DOHH2 (cell line): Measurements from ENCODE around the gene MAP4K3.

Experiments used
- H3F3A ChIP-seq: fragments of 200-600 bp; sonication (generic), shearing (Covaris generic); 2 replicates; pipeline ENCODE4 v1.6.0; 2016; ENCODE audit warnings: antibody characterized with exemption, mild to moderate bottlenecking; ENCODE audit not compliant: control insufficient read depth, insufficient read depth
- H3K27ac ChIP-seq: fragments of 200-600 bp; sonication (generic); 2 replicates; pipeline ENCODE4 v1.5.1; 2014; ENCODE audit warnings: low read depth, mild to moderate bottlenecking, low read length, moderate library complexity
- H3K27me3 ChIP-seq: fragments of 200-600 bp; sonication (generic); 2 replicates; pipeline ENCODE4 v1.6.1; 2014; ENCODE audit warnings: mild to moderate bottlenecking, low read length, mixed read lengths; ENCODE audit not compliant: control insufficient read depth
- H3K36me3 ChIP-seq: fragments of 200-600 bp; sonication (generic); 2 replicates; pipeline ENCODE4 v1.6.1; 2014; ENCODE audit warnings: mild to moderate bottlenecking, low read length, moderate library complexity, mixed read lengths; ENCODE audit not compliant: control insufficient read depth
- H3K4me1 ChIP-seq: fragments of 200-600 bp; sonication (generic); 2 replicates; pipeline ENCODE4 v1.6.1; 2014; ENCODE audit warnings: mild to moderate bottlenecking, low read length, mixed read lengths; ENCODE audit not compliant: control insufficient read depth
- H3K4me2 ChIP-seq: fragments of 200-600 bp; sonication (generic); 2 replicates; pipeline ENCODE4 v1.6.0; 2014; ENCODE audit warnings: mild to moderate bottlenecking, low read length, moderate library complexity
- H3K4me3 ChIP-seq: fragments of 200-600 bp; sonication (generic); 2 replicates; pipeline ENCODE4 v1.5.1; 2014; ENCODE audit warnings: mild to moderate bottlenecking, low read length, mixed read lengths
- H3K79me2 ChIP-seq: fragments of 200-600 bp; sonication (generic); 2 replicates; pipeline ENCODE4 v1.6.1; 2014; ENCODE audit warnings: mild to moderate bottlenecking, low read length, mixed read lengths; ENCODE audit not compliant: control insufficient read depth
- H3K9me2 ChIP-seq: fragments of 200-600 bp; sonication (generic); replicated peaks from 2 replicates; pipeline ENCODE4 v1.6.1; 2014; ENCODE audit warnings: mild to moderate bottlenecking, low read length, mixed read lengths; ENCODE audit not compliant: control insufficient read depth
- H3K9me3 ChIP-seq: fragments of 200-600 bp; sonication (generic); 2 replicates; pipeline ENCODE4 v1.6.1; 2014; ENCODE audit warnings: antibody characterized with exemption, low read length, mixed read lengths; ENCODE audit not compliant: control insufficient read depth, insufficient read depth
- H4K20me1 ChIP-seq: fragments of 200-600 bp; sonication (generic); 2 replicates; pipeline ENCODE4 v1.6.0; 2014; ENCODE audit warnings: low read depth, mild to moderate bottlenecking, antibody characterized with exemption, low read length, moderate library complexity; ENCODE audit not compliant: control insufficient read depth, insufficient read depth
- CTCF ChIP-seq: fragments of 200-600 bp; sonication (generic); IDR thresholded peaks from one replicate; pipeline ENCODE4 v1.5.1; 2014; ENCODE audit warnings: antibody characterized with exemption, mild to moderate bottlenecking, low read depth, low read length; ENCODE audit not compliant: poor library complexity, severe bottlenecking
- EZH2phosphoT487 ChIP-seq: fragments of 200-600 bp; sonication (generic); IDR thresholded peaks from 2 replicates; pipeline ENCODE4 v1.6.1; 2017; ENCODE audit warnings: borderline replicate concordance, mild to moderate bottlenecking, antibody characterized with exemption, low read length, moderate library complexity, mixed read lengths

Gene MAP4K3

DNA sequence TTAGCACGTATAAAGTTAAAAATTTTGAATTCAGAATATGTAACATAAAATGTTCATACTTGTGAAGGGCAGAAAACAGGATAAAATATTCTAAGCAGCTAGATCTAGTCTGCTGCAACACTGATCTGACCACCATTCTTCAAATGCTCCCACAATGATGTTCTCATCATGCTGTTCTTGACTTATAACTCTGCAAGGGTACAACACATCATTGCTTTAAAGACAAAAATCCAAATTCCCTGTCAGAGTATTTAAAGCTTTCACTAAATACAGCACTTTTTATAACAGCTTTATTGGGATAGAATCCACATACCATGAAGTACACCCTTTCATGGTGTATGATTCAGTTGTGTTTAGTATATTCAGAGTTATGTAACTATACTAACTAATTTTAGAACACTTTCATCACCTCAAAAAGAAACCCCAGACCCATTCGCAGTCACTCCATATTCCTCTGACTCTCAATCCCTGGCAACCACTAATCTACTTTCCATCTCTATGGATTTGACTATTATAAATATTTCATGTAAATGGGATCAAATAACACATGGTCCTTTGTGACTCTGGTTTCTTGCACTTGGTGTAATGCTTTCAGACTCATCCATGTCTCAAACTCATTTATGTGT is 56.4 kb downstream of the MAP4K3 start:
- Histone ChIP-seq H3K4me1 (peaks cover 29% of the 10 kb centered on the region), H3K9me3 (0 out of 2 replicates have a peak, but pooled peaks cover 3% of the 10 kb centered on the region), H4K20me1 (no peaks in the 10 kb centered on the region), H3K27ac (no peak overlapping the region), H3K9me2 (no peaks in the 10 kb centered on the region), H3K27me3 (no peaks in the 10 kb centered on the region), H3K79me2 (0 out of 2 replicates have a peak, but pooled peaks cover 3% of the 10 kb centered on the region), H3F3A (0 out of 2 replicates have a peak, but pooled peaks cover 3% of the 10 kb centered on the region), H3K4me2 (no peak overlapping the region), H3K36me3 (peaks cover 4% of the 10 kb centered on the region), H3K4me3 (no peak overlapping the region)
- TF ChIP-seq CTCF (no peak), EZH2phosphoT487 (no peak)

GRCh38 chr2:39379643-39380524 is 57.2 kb downstream of the MAP4K3 start:
- H3K4me2 ChIP-seq = no peak overlapping the region
- no peaks in the 10 kb centered on the region for H3K9me2 ChIP-seq
- H3K4me1 ChIP-seq = peaks cover 29% of the 10 kb centered on the region
- H3K27ac ChIP-seq = no peak overlapping the region
- no peak overlapping the region for H3K4me3 ChIP-seq
- H3K27me3 ChIP-seq = no peaks in the 10 kb centered on the region
- H3F3A ChIP-seq = 0 out of 2 replicates have a peak, but pooled peaks cover 3% of the 10 kb centered on the region
- H3K79me2 ChIP-seq = 0 out of 2 replicates have a peak, but pooled peaks cover 3% of the 10 kb centered on the region
- TF ChIP-seq CTCF (peak; percentile 78), EZH2phosphoT487 (no peak)
- H3K9me3 ChIP-seq = 0 out of 2 replicates have a peak, but pooled peaks cover 3% of the 10 kb centered on the region
- H3K36me3 ChIP-seq = peaks cover 5% of the 10 kb centered on the region
- H4K20me1 ChIP-seq = no peaks in the 10 kb centered on the region

DNA sequence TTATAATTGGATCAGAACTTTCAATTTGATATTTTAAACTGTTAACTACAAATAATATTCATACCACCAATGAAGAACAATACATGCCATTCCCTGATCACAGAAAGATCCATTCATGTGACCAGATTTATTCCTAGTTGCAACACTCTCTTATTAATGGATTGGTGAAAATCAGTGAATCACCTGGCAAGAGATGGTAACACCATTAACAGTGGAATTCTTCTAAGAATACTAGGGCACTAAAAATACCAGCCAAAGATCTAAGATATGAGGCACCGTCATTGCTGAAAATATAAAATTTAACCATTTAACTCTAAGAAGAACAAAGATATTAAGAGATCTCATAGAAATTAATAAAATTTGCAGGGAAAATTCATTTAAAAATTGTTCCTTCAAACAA is 58.1 kb downstream of the MAP4K3 start:
- H3K9me2 ChIP-seq = no peaks in the 10 kb centered on the region
- 0 out of 2 replicates have a peak, but pooled peaks cover 3% of the 10 kb centered on the region for H3F3A ChIP-seq
- 0 out of 2 replicates have a peak, but pooled peaks cover 3% of the 10 kb centered on the region for H3K79me2 ChIP-seq
- peaks cover 29% of the 10 kb centered on the region for H3K4me1 ChIP-seq
- TF ChIP-seq CTCF = no peak
- no peak for TF ChIP-seq EZH2phosphoT487
- H3K9me3 ChIP-seq = 0 out of 2 replicates have a peak, but pooled peaks cover 3% of the 10 kb centered on the region
- no peaks in the 10 kb centered on the region for H4K20me1 ChIP-seq
- H3K27ac ChIP-seq = no peak overlapping the region
- H3K4me3 ChIP-seq = no peak overlapping the region
- H3K36me3 ChIP-seq = peaks cover 5% of the 10 kb centered on the region
- no peak overlapping the region for H3K4me2 ChIP-seq
- H3K27me3 ChIP-seq = no peaks in the 10 kb centered on the region
